GM12878 (cell line): ENCODE measurements around the gene GALE. TPM values are rescaled to one million over a fixed set of nuclear protein-coding genes. Genes with fewer than 3 reads are reported as not detected.

ENCODE experiments used
- ATAC-seq: fragments of 200-7000 bp; cut with Tn5 transposase; 3 replicates; pipeline ENCODE4 v1.9.1; 2020; ENCODE audit warnings: mild to moderate bottlenecking, moderate library complexity
- BruUV-seq: library from RNA; stranded (reverse); fragments of 400-500 nt; replicated peaks from 2 replicates; lab custom pipeline; 2021; lab: Mats Ljungman, UMichigan
- CTCF ChIA-PET: fragments of 300-600 bp; sonication (Branson Sonifier 250); formaldehyde crosslinking; extraction: SDS; loops from one replicate; lab custom pipeline; 2021; ENCODE audit warnings: inconsistent platforms; lab: Yijun Ruan, JAX
- POLR2A ChIA-PET: fragments of 350-600 bp; formaldehyde crosslinking; extraction: SDS; loops from one replicate; lab custom pipeline; 2021; ENCODE audit warnings: inconsistent platforms; lab: Charles Lee
- RAD21 ChIA-PET: fragments of 300-600 bp; sonication (Branson Sonifier 250); formaldehyde crosslinking; loops from one replicate; lab custom pipeline; 2023; ENCODE audit warnings: antibody characterized with exemption; ENCODE audit not compliant: unreplicated experiment; lab: Charles Lee
- SMC1A ChIA-PET: fragments of 300-600 bp; sonication (Branson Sonifier 250); formaldehyde crosslinking; loops from one replicate; lab custom pipeline; 2023; ENCODE audit not compliant: unreplicated experiment, uncharacterized antibody; lab: Charles Lee
- DNase-seq: peaks from one replicate; pipeline ENCODE4 v3.0.0-alpha.2; 2011; ENCODE audit warnings: low read depth, low spot score
- FAIRE-seq: peaks from 3 replicates; lab custom pipeline; 2011; peaks lifted over from hg19 to GRCh38; lab: Jason Lieb, UNC
- H2AFZ ChIP-seq: 2 replicates; pipeline ENCODE4 v1.6.0; 2011; ENCODE audit warnings: low read depth, low read length, control low read depth; ENCODE audit not compliant: control insufficient read depth
- H3K27ac ChIP-seq: 2 replicates; pipeline ENCODE4 v1.5.1; 2011; ENCODE audit warnings: control low read depth; ENCODE audit not compliant: control insufficient read depth, insufficient read depth
- H3K27me3 ChIP-seq, 2 experiments: replicated peaks in 1 of 2; 2 replicates each; pipeline versions ENCODE4 v1.6.0 to v1.6.1; 2011; ENCODE audit warnings: low read length in 1 of 2; ENCODE audit not compliant: control insufficient read depth in 2 of 2, insufficient read depth in 2 of 2
- H3K36me3 ChIP-seq, 2 experiments: 2 replicates each; pipeline ENCODE4 v1.5.1; 2011; ENCODE audit warnings: low read length in 1 of 2; ENCODE audit not compliant: control insufficient read depth in 2 of 2, insufficient read depth in 2 of 2
- H3K4me1 ChIP-seq: 2 replicates; pipeline ENCODE4 v1.6.1; 2011; ENCODE audit warnings: mild to moderate bottlenecking, low read length, moderate library complexity, mixed read lengths; ENCODE audit not compliant: control insufficient read depth, insufficient read depth
- H3K4me2 ChIP-seq: 2 replicates; pipeline ENCODE4 v1.6.0; 2011; ENCODE audit warnings: control low read depth; ENCODE audit not compliant: control insufficient read depth, insufficient read depth
- H3K4me3 ChIP-seq: fragments of 200-600 bp; sonication (generic); 2 replicates; pipeline ENCODE4 v1.5.1; 2016
- H3K79me2 ChIP-seq: 2 replicates; pipeline ENCODE4 v1.6.0; 2011; ENCODE audit warnings: low read length; ENCODE audit not compliant: control insufficient read depth, insufficient read depth
- H3K9ac ChIP-seq: 2 replicates; pipeline ENCODE4 v1.8.0; 2011; ENCODE audit warnings: low read length, control low read depth, mixed read lengths; ENCODE audit not compliant: control insufficient read depth, insufficient read depth
- H3K9me3 ChIP-seq: replicated peaks from 3 replicates; pipeline ENCODE4 v1.5.1; 2011; ENCODE audit warnings: mild to moderate bottlenecking, low read length; ENCODE audit not compliant: control insufficient read depth, insufficient read depth
- H4K20me1 ChIP-seq: 2 replicates; pipeline ENCODE4 v1.6.0; 2011; ENCODE audit not compliant: control insufficient read depth, insufficient read depth
- ATF3 ChIP-seq: IDR thresholded peaks from 2 replicates; pipeline ENCODE4 v1.6.1; 2011; ENCODE audit warnings: low read depth, mild to moderate bottlenecking, low read length, moderate library complexity, borderline replicate concordance; ENCODE audit errors: extremely low read depth
- CBFB ChIP-seq: IDR thresholded peaks from 2 replicates; pipeline ENCODE4 v1.6.1; 2016; ENCODE audit warnings: antibody characterized with exemption, low read depth
- CEBPB ChIP-seq, 2 experiments: fragments of 150-350 bp in 1 of 2; IDR thresholded peaks; 2 replicates each; pipeline ENCODE4 v1.6.1; 2012 to 2014; ENCODE audit warnings: low read depth in 2 of 2, low read length in 2 of 2, borderline replicate concordance in 1 of 2, inconsistent platforms in 1 of 2
- CHD1 ChIP-seq: IDR thresholded peaks from 2 replicates; pipeline ENCODE4 v1.6.1; 2012; ENCODE audit warnings: low read depth, low read length, improper control_type of control experiment
- EGR1 ChIP-seq, 2 experiments: IDR thresholded peaks; 1 replicate in 1 of 2; 2 replicates in 1 of 2; pipeline ENCODE4 v1.6.1; 2011 to 2012; ENCODE audit warnings: low read depth in 2 of 2, low read length in 2 of 2, borderline replicate concordance in 1 of 2, mild to moderate bottlenecking in 1 of 2, moderate library complexity in 1 of 2
- FOS ChIP-seq: IDR thresholded peaks from 3 replicates; pipeline ENCODE4 v1.6.1; 2011; ENCODE audit warnings: borderline replicate concordance; ENCODE audit not compliant: insufficient read length; ENCODE audit errors: extremely low read depth
- HCFC1 ChIP-seq: fragments of 150-350 bp; IDR thresholded peaks from 2 replicates; pipeline ENCODE4 v1.6.1; 2014; ENCODE audit warnings: low read length
- IRF5 ChIP-seq: fragments of 450-650 bp; IDR thresholded peaks from 2 replicates; pipeline ENCODE4 v1.6.1; 2017; ENCODE audit warnings: borderline replicate concordance
- MTA2 ChIP-seq: fragments of 450-650 bp; IDR thresholded peaks from 2 replicates; pipeline ENCODE4 v1.6.1; 2016; ENCODE audit warnings: low read depth, mild to moderate bottlenecking, moderate library complexity
- MYB ChIP-seq: fragments of 150-350 bp; IDR thresholded peaks from 2 replicates; pipeline ENCODE4 v1.6.1; 2014; ENCODE audit warnings: mild to moderate bottlenecking, low read depth, low read length, borderline replicate concordance
- MYC ChIP-seq: IDR thresholded peaks from 2 replicates; pipeline ENCODE4 v1.6.1; 2011; ENCODE audit warnings: mild to moderate bottlenecking, low read length, moderate library complexity, inconsistent platforms; ENCODE audit not compliant: insufficient read depth, insufficient replicate concordance, insufficient read length, severe bottlenecking
- NFYB ChIP-seq: IDR thresholded peaks from 2 replicates; pipeline ENCODE4 v1.6.1; 2011; ENCODE audit warnings: low read depth, mild to moderate bottlenecking, low read length, improper control_type of control experiment, moderate library complexity; ENCODE audit not compliant: insufficient read depth
- PAX8 ChIP-seq: fragments of 450-650 bp; IDR thresholded peaks from 2 replicates; pipeline ENCODE4 v1.6.1; 2017; ENCODE audit warnings: mild to moderate bottlenecking, moderate library complexity
- POU2F2 ChIP-seq: IDR thresholded peaks from 3 replicates; pipeline ENCODE4 v1.6.1; 2011; ENCODE audit warnings: low read depth, mild to moderate bottlenecking, low read length, borderline replicate concordance
- RCOR1 ChIP-seq: conservative IDR thresholded peaks from 2 replicates; pipeline ENCODE4 v1.6.1; 2012; ENCODE audit warnings: low read depth, low read length, improper control_type of control experiment
- RELA ChIP-seq: fragments of 450-650 bp; IDR thresholded peaks from 2 replicates; pipeline ENCODE4 v1.8.0; 2014; ENCODE audit warnings: borderline replicate concordance; ENCODE audit not compliant: partially characterized antibody
- SP1 ChIP-seq: IDR thresholded peaks from one replicate; pipeline ENCODE4 v1.6.1; 2011; ENCODE audit warnings: low read depth, low read length
- STAT1 ChIP-seq: fragments of 450-650 bp; conservative IDR thresholded peaks from 2 replicates; pipeline ENCODE4 v1.6.1; 2014; ENCODE audit warnings: antibody characterized with exemption, mild to moderate bottlenecking
- YBX1 ChIP-seq: fragments of 450-650 bp; IDR thresholded peaks from 2 replicates; pipeline ENCODE4 v1.6.1; 2016; ENCODE audit warnings: antibody characterized with exemption
- YY1 ChIP-seq: IDR thresholded peaks from 2 replicates; pipeline ENCODE4 v1.6.1; 2011; ENCODE audit warnings: low read depth, mild to moderate bottlenecking, low read length
- WGBS: methylation state at CpG from one replicate; pipeline ENCODE4 v1.1.6; 2016; ENCODE audit warnings: low lambda C conversion rate; ENCODE audit not compliant: insufficient replicate concordance, insufficient coverage; ENCODE audit errors: missing lambda C conversion rate; 5-methylcytosine and 5-hydroxymethylcytosine counted together
- in situ Hi-C: fragments of 300-500 bp; cut with MboI; formaldehyde crosslinking; loops from 9 replicates; pipeline ENCODE4 v1.14.3; 2018; ENCODE audit warnings: mixed read lengths
- intact Hi-C: fragments of 100-400 bp; cut with micrococcal nuclease; formaldehyde crosslinking; loops from one replicate; pipeline ENCODE4 v1.14.2; 2022; ENCODE audit not compliant: unreplicated experiment
- polyA plus RNA-seq, 11 experiments: library from polyadenylated mRNA; depleted of rRNA in 4 of 11; unstranded in 6 of 11; stranded (reverse) in 5 of 11; fragments of >200 nt; fragmentation: Nextera tagmentation in 4 of 11; fragmentation: Illumina TruSeq in 1 of 11; extraction: Ambion mirVana in 4 of 11; extraction: Trizol in 1 of 11; gene quantifications; 1 replicate in 1 of 11; 2 replicates in 10 of 11; pipeline versions ENCODE4 v1.2.1 to v1.2.3, GENCODE V29; 2011 to 2016; ENCODE audit warnings: inconsistent platforms in 2 of 11, missing spikeins in 2 of 11, low read depth in 1 of 11
- total RNA-seq, 4 experiments: library from RNA; depleted of rRNA in 3 of 4; stranded (reverse); fragments of >200 nt in 3 of 4; fragmentation: Illumina TruSeq in 1 of 4; extraction: Trizol in 1 of 4; gene quantifications; 2 replicates each; pipeline versions ENCODE4 v1.2.1 to v1.2.3, GENCODE V29; 2013 to 2021

The GALE gene
- total and polyA plus RNA-seq, 10 of the 15 experiments (the other 5 are each of a cell fraction or from before 2014, with no cell fraction given) = 4.2 to 93.7 (median 40.4) TPM

- TF ChIP-seq RCOR1 = no peak
- no peak for TF ChIP-seq IRF5
- TF ChIP-seq FOS = no peak
- TF ChIP-seq RELA = no peak
Observed at GRCh38 chr1:23791516-23792047, 9.0 kb downstream of the GALE start (continued).

GRCh38 chr1:23790696-23791515 is 9.6 kb downstream of the GALE start, which contains the start of gene LYPLA2:
LYPLA2 (plus strand) TSS chr1:23791145; CDS start chr1:23792683, 1,538 bp downstream.
- SMC1A ChIA-PET = interaction anchor here (0.6 to 1.5 kb wide), 3 partner anchors 14 to 271 kb away, joined by 3 to 4 read pairs (median 3); no protein-coding TSS in a partner anchor
- peak within 1 kb of the TSS; percentile 71 for H3K27ac ChIP-seq
- CTCF ChIA-PET = interaction anchor here (1.0 to 1.7 kb wide), 6 partner anchors 11 to 125 kb away, joined by 3 to 10 read pairs (median 6); no protein-coding TSS in a partner anchor
- TSS peak; percentile 82 for BruUV-seq
- intact Hi-C loops (no loop called here), in situ Hi-C loops (loop anchor here (25.0 kb wide), 1 partner anchor 1446 kb away; the partner anchor contains the start of genes RSRP1 and SYF2)
- peak within 1 kb of the TSS; percentile 89 for H3K9ac ChIP-seq
- 0% methylated on average over 33 of the region's 47 CpGs for WGBS
- H3K4me1 ChIP-seq = 0 out of 2 replicates have a peak, but pooled peaks cover 5% of the 10 kb centered on the region
- peak within 1 kb of the TSS; percentile 93 for H3K4me3 ChIP-seq
- RAD21 ChIA-PET = interaction anchor here (0.6 to 1.4 kb wide), 6 partner anchors 14 to 293 kb away, joined by 3 to 7 read pairs (median 3); partner anchors contain the start of gene PITHD1
- H3K79me2 ChIP-seq = peaks cover 23% of the 10 kb centered on the region
- no peaks in the 10 kb centered on the region for H4K20me1 ChIP-seq
- H2AFZ ChIP-seq = peak within 1 kb of the TSS; percentile 96
- H3K36me3 ChIP-seq = peaks cover 12 to 18% of the 10 kb centered on the region in 2 experiments; a peak in 3 of 4 replicates
- FAIRE-seq (peak; percentile 97), DNase-seq (no peak), ATAC-seq (peak; percentile 95)
- H3K4me2 ChIP-seq = peak within 1 kb of the TSS; percentile 99
- no peaks in the 10 kb centered on the region for H3K27me3 ChIP-seq
- no peaks in the 10 kb centered on the region for H3K9me3 ChIP-seq
- POLR2A ChIA-PET = interaction anchor here (0.5 to 2.4 kb wide), 6 partner anchors 9 to 162 kb away, joined by 3 to 10 read pairs (median 3); partner anchors contain the start of gene PITHD1
- TF ChIP-seq HCFC1 (peak; percentile 74), NFYB (no peak), MTA2 (no peak), YY1 (peak; percentile 98), ATF3 (no peak), RELA (no peak), POU2F2 (peak; percentile 6; the same call in 1 of the 3 replicates), MYB (no peak), CHD1 (no peak), EGR1 (IDR thresholded peaks at IDR 0.05; ENCODE audit: borderline replicate concordance in 1 of 2, low read depth in 2 of 2, low read length in 2 of 2) (peak; percentile 13 to 89), YBX1 (no peak), SP1 (no peak), MYC (no peak), CEBPB (IDR thresholded peaks at IDR 0.05; ENCODE audit: borderline replicate concordance in 1 of 2, low read depth in 2 of 2, low read length in 2 of 2) (no peak), PAX8 (no peak), CBFB (peak; percentile 40; the same call in 1 of the 2 replicates), STAT1 (no peak)
